Measurements from ENCODE around the gene MSLN. TPM values are rescaled to one million over a fixed set of nuclear protein-coding genes. Genes with fewer than 3 reads are reported as not detected.

MSLN gene
- total and polyA plus RNA-seq, 2 of the 13 experiments (the other 11 are each of a cell fraction or from before 2014, with no cell fraction given): 2.0 to 2.3 TPM

GRCh38 chr16:774086-775001, 13.8 kb downstream of the MSLN start:
- Histone ChIP-seq H3K79me2 (ENCODE audit: insufficient read depth, low read length) (no peaks in the 10 kb centered on the region), H3K36me3 (replicated peaks in 1 of 2; ENCODE audit: control insufficient read depth in 1 of 2, insufficient read depth in 2 of 2, low read length in 2 of 2) (no peaks in the 10 kb centered on the region), H3K9ac (ENCODE audit: insufficient read depth, low read depth, low read length) (no peak overlapping the region), H3K4me3 (replicated peaks in 1 of 3; ENCODE audit: insufficient read depth in 1 of 3, low read depth in 2 of 3, low read length in 3 of 3) (no peak overlapping the region), H2AFZ (ENCODE audit: low read length) (no peak overlapping the region), H3K27ac (ENCODE audit: extremely low read length, insufficient read depth, low read length) (no peak overlapping the region), H3K4me1 (ENCODE audit: insufficient read depth, low read length) (no peaks in the 10 kb centered on the region), H4K20me1 (ENCODE audit: insufficient read depth, low read length) (0 out of 2 replicates have a peak, but pooled peaks cover 2% of the 10 kb centered on the region), H3K27me3 (ENCODE audit: control insufficient read depth in 1 of 2, insufficient read depth in 2 of 2, low read length in 2 of 2) (peaks cover 7 to 40% of the 10 kb centered on the region in 2 experiments), H3K4me2 (ENCODE audit: low read depth, low read length) (no peak overlapping the region), H3K9me3 (ENCODE audit: low read length) (no peaks in the 10 kb centered on the region)
- ChIA-PET POLR2A (no interaction called here), CTCF (ENCODE audit: low intra/inter-chr PET ratio, low total read pairs) (no interaction called here)
- DNase-seq (ENCODE audit: low spot score) (no peak), ATAC-seq (no peak), FAIRE-seq (no peak)
- TF ChIP-seq ZNF83 (CRISPR knock-in tag; IDR thresholded peaks at IDR 0.05; ENCODE audit: borderline replicate concordance) (no peak), ZFP36L2 (CRISPR knock-in tag; IDR thresholded peaks at IDR 0.05) (no peak), UBTF (CRISPR knock-in tag; IDR thresholded peaks at IDR 0.05) (no peak), ZNF839 (CRISPR knock-in tag; IDR thresholded peaks at IDR 0.05; ENCODE audit: borderline replicate concordance) (no peak), ESRRA (CRISPR knock-in tag; IDR thresholded peaks at IDR 0.05; ENCODE audit: low read depth) (no peak), ZBTB42 (CRISPR knock-in tag; IDR thresholded peaks at IDR 0.05) (no peak), CENPT (CRISPR knock-in tag; IDR thresholded peaks at IDR 0.05; ENCODE audit: low read depth) (no peak), ZNF441 (CRISPR knock-in tag; IDR thresholded peaks at IDR 0.05; ENCODE audit: borderline replicate concordance) (no peak)
- in situ Hi-C loops (cut with HindIII; ENCODE audit: extremely low pct_ligation_motif_present, low pct_unique_long_range_greater_than_20kb) (no loop called here), intact Hi-C loops (cut with micrococcal nuclease; ENCODE audit: unreplicated experiment) (no loop called here)
- BruUV-seq (replicated peaks): no TSS peak
- whole genome bisulfite sequencing (ENCODE audit: low lambda C conversion rate): 52% methylated on average over 16 of the region's 46 CpGs

Data from HepG2 (cell line).